ENCODE results near the gene ITSN1. TPM values are rescaled to one million over a fixed set of nuclear protein-coding genes. Genes with fewer than 3 reads are reported as not detected.

The ITSN1 gene
- total and polyA plus RNA-seq, 2 experiments from 2014 or later = 77.9 to 95.7 TPM

- Mint-ChIP-seq H3K9me3 (no peaks in the 10 kb centered on the region), H3K36me3 (ENCODE audit: low read depth) (no peaks in the 10 kb centered on the region), H3K4me1 (peaks cover 58% of the 10 kb centered on the region), H3K27me3 (ENCODE audit: insufficient read depth, low read depth, poor library complexity) (peaks cover 6% of the 10 kb centered on the region), H3K27ac (peak overlapping the region; percentile 89), H3K4me3 (peak overlapping the region; percentile 37)
- no peak overlapping the region for H3K4me3 ChIP-seq
- TF ChIP-seq ZNF331 (CRISPR knock-in tag; IDR thresholded peaks at IDR 0.05; ENCODE audit: low read depth) = no peak
- no peak for TF ChIP-seq JUNB (IDR thresholded peaks at IDR 0.05; ENCODE audit: unreplicated experiment)
- TF ChIP-seq ZNF114 (CRISPR knock-in tag; IDR thresholded peaks at IDR 0.05) = no peak
- no peak for TF ChIP-seq CREB1 (CRISPR knock-in tag; IDR thresholded peaks at IDR 0.05; ENCODE audit: low read depth)
- TF ChIP-seq CTCF (conservative IDR thresholded peaks at IDR 0.05; ENCODE audit: low read depth in 2 of 2) = no peak
- no peak for TF ChIP-seq STAT1 (IDR thresholded peaks at IDR 0.05; ENCODE audit: unreplicated experiment)
- TF ChIP-seq EZH2phosphoT487 (IDR thresholded peaks at IDR 0.05; ENCODE audit: unreplicated experiment) = no peak
- TF ChIP-seq REST (IDR thresholded peaks at IDR 0.05; ENCODE audit: unreplicated experiment) = no peak
- TF ChIP-seq ZNF462 (CRISPR knock-in tag; IDR thresholded peaks at IDR 0.05) = no peak
- TF ChIP-seq POLR2AphosphoS5 (IDR thresholded peaks at IDR 0.05; ENCODE audit: low read depth) = no peak
- TF ChIP-seq EZH2 (IDR thresholded peaks at IDR 0.05; ENCODE audit: low read depth, unreplicated experiment) = no peak
- TF ChIP-seq NANOG (IDR thresholded peaks at IDR 0.05; ENCODE audit: borderline replicate concordance) = no peak
- TF ChIP-seq ETS1 (IDR thresholded peaks at IDR 0.05) = no peak
- H3K4me1 ChIP-seq (ENCODE audit: insufficient read depth) = peaks cover 50% of the 10 kb centered on the region
- no peaks in the 10 kb centered on the region for H3K9me2 ChIP-seq (ENCODE audit: insufficient read depth)
- DNase-seq (ENCODE audit: low spot score) = no peak
- H3K36me3 ChIP-seq (ENCODE audit: insufficient read depth) = no peaks in the 10 kb centered on the region
- H4K20me1 ChIP-seq (replicated peaks; ENCODE audit: insufficient read depth) = no peaks in the 10 kb centered on the region
- no peaks in the 10 kb centered on the region for H3F3A ChIP-seq (replicated peaks; ENCODE audit: low read depth)
- no peak overlapping the region for H2AFZ ChIP-seq
- peak overlapping the region; percentile 43 for H3K4me2 ChIP-seq
- peak overlapping the region; percentile 82 for H3K27ac ChIP-seq (ENCODE audit: low read depth)
- ATAC-seq = no peak
- H3K27me3 ChIP-seq (ENCODE audit: insufficient read depth) = no peaks in the 10 kb centered on the region
- H3K79me2 ChIP-seq (replicated peaks; ENCODE audit: insufficient read depth) = peaks cover 82% of the 10 kb centered on the region
Observed at GRCh38 chr21:33686386-33686785, 44.1 kb downstream of the ITSN1 start.
